Measurements from ENCODE around the gene KIAA1958.
"Not testable (repeated sequence)": the region's sequence is repeated elsewhere in the genome, so short reads cannot be mapped to it uniquely, and the experiment has no call there.

DNA sequence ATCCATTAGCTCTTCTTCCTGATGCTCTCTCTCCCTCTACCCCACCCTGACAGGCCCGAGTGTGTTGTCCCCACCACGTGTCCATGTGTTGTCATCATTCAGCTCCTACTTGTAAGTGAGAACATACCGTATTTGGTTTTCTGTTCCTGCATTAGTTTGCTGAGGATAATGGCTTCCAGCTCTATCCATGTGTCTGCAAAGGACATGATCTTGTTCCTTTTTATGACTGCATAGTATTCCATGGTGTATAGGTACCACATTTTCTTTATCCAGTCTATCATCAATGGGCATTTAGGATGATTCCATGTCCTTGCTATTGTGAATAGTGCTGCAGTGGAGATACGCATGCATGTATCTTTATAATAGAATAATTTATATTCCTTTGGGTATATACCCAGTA is 186.6 kb downstream of the KIAA1958 start:
- not testable (repeated sequence) for TF ChIP-seq EZH2phosphoT487 (IDR thresholded peaks at IDR 0.05; ENCODE audit: borderline replicate concordance, low read depth); ELF1 (IDR thresholded peaks at IDR 0.05); RXRA (IDR thresholded peaks at IDR 0.05; ENCODE audit: borderline replicate concordance, low read depth); SMC3 (IDR thresholded peaks at IDR 0.05; ENCODE audit: low read depth, low read length); POLR2AphosphoS5 (IDR thresholded peaks at IDR 0.05; ENCODE audit: low read depth, low read length); RFX5 (IDR thresholded peaks at IDR 0.05; ENCODE audit: low read length)
- TF ChIP-seq, protein P1, sequence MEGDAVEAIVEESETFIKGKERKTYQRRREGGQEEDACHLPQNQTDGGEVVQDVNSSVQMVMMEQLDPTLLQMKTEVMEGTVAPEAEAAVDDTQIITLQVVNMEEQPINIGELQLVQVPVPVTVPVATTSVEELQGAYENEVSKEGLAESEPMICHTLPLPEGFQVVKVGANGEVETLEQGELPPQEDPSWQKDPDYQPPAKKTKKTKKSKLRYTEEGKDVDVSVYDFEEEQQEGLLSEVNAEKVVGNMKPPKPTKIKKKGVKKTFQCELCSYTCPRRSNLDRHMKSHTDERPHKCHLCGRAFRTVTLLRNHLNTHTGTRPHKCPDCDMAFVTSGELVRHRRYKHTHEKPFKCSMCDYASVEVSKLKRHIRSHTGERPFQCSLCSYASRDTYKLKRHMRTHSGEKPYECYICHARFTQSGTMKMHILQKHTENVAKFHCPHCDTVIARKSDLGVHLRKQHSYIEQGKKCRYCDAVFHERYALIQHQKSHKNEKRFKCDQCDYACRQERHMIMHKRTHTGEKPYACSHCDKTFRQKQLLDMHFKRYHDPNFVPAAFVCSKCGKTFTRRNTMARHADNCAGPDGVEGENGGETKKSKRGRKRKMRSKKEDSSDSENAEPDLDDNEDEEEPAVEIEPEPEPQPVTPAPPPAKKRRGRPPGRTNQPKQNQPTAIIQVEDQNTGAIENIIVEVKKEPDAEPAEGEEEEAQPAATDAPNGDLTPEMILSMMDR (IDR thresholded peaks at IDR 0.05), result not testable (repeated sequence)
